IPS DF 6.9 (cell line): Measurements from ENCODE around the gene SAMD8.
"Not testable (repeated sequence)": the region's sequence is repeated elsewhere in the genome, so short reads cannot be mapped to it uniquely, and the experiment has no call there.

ENCODE experiments used
- DNase-seq: peaks from one replicate; pipeline ENCODE4 v3.0.0-alpha.2; 2013; ENCODE audit warnings: low read depth, low spot score
- H3K27ac ChIP-seq: one replicate; pipeline ENCODE4 v1.5.1; 2013; ENCODE audit warnings: low read length, control low read depth
- H3K27me3 ChIP-seq: 2 replicates; pipeline ENCODE4 v1.6.1; 2013; ENCODE audit warnings: mild to moderate bottlenecking, low read length; ENCODE audit not compliant: control insufficient read depth, insufficient read depth
- H3K36me3 ChIP-seq: 2 replicates; pipeline ENCODE4 v1.6.1; 2013; ENCODE audit warnings: low read length; ENCODE audit not compliant: control insufficient read depth, insufficient read depth
- H3K4me1 ChIP-seq: 2 replicates; pipeline ENCODE4 v1.6.1; 2013; ENCODE audit warnings: low read length; ENCODE audit not compliant: control insufficient read depth, insufficient read depth
- H3K4me3 ChIP-seq: 2 replicates; pipeline ENCODE4 v1.5.1; 2013; ENCODE audit warnings: mild to moderate bottlenecking, low read length
- H3K9me3 ChIP-seq: 2 replicates; pipeline ENCODE4 v1.6.1; 2013; ENCODE audit warnings: low read length, inconsistent platforms; ENCODE audit not compliant: control insufficient read depth, insufficient read depth
- WGBS: extraction: QIAGEN DNeasy Blood & Tissue Kit; methylation state at CpG from one replicate; pipeline ENCODE4 v1.1.7; 2013; ENCODE audit warnings: mixed read lengths, missing lambda C conversion rate; ENCODE audit not compliant: insufficient read length, insufficient coverage; 5-methylcytosine and 5-hydroxymethylcytosine counted together

The SAMD8 gene

DNA sequence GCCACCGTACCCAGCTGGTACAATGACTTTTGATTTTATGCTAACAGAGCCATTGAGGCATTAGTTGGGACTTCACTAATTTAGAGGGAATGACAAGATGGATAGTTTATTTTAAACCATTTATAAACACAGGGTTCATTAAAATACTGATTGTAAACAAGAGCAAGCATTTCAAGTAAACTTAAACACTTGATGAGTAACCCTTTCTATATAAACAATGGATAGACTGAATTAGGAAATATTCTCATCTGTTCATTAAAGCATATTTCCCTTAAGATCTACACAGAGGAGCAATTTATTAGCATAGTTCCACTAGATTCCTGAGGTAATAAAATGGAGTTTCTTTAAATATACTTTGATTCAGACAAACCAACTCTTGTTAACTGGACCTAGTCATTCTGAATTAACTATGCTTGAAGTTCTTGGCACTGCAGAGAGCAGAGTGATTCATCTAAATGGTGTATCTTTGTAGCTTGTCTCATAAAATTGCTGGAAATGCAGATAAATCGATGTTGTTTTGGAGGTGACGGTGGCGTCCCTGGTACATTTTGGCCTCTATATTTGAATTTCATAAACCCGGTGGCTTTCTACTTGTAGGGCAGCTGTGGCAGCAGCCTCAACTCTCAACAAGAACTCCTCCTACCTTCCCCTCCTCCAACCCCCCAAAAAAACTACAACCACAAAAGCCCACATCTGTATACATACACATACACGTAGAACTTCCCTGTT lies 83.7 kb downstream of the SAMD8 start:
- DNase-seq, result no peak
- no peaks in the 10 kb centered on the region for H3K27me3 ChIP-seq

DNA sequence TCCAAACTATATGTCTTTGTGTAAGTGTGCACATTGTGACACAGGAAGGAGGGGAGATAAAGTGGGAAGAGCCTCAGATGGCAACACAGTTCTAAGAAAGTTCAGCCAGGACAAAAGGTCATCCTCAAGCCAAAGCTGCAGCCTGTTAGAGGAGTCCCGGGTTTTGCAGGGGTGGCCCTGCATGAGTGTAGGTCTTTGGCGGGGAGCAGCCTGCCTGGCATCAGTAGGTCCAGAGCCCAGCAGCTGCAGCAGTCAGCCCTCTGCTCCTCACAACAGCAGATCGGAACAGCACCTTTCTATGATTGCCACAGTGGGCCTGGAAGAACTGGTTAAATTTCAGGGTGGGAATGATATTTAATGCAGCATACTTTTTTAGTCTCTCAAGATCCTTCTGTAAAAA lies 85.6 kb downstream of the SAMD8 start:
- H3K9me3 ChIP-seq, result no peaks in the 10 kb centered on the region
- H3K27ac ChIP-seq, result no peak overlapping the region
- H3K27me3 ChIP-seq, result no peaks in the 10 kb centered on the region
- no peaks in the 10 kb centered on the region for H3K36me3 ChIP-seq
- no peak overlapping the region for H3K4me3 ChIP-seq
- no CpG with 5 or more reads among the region's 3 CpGs for WGBS
- no peak for DNase-seq
- no peaks in the 10 kb centered on the region for H3K4me1 ChIP-seq

More for the DNA sequence above, 83.7 kb downstream of the SAMD8 start:
- H3K27ac ChIP-seq, result no peak overlapping the region
- no peaks in the 10 kb centered on the region for H3K9me3 ChIP-seq
- H3K4me3 ChIP-seq, result no peak overlapping the region
- H3K4me1 ChIP-seq, result no peaks in the 10 kb centered on the region
- no peaks in the 10 kb centered on the region for H3K36me3 ChIP-seq
- 100% methylated on average over 1 of the region's 6 CpGs for WGBS

DNA sequence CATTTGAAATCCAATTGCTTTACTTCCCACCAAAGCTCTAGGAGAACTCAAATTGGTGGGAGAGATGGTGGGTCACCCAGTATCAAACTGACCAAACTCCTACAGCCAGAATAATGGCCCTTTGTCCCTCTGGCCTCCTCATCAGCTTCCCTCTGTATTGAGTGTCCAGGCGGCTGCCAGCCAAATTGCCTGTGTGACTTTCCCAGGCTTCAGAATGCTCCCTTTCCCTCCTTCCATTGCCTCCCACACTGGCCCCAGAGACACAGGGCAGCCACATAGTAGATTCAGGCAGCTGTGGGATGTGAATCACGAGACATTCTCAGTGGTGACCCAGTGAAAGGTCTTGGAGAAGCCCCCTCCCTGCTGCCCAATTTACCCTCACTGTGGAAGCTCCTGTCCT lies 86.5 kb downstream of the SAMD8 start:
- no CpG with 5 or more reads among the region's 2 CpGs for WGBS
- no peak for DNase-seq
- Histone ChIP-seq H3K9me3 (no peaks in the 10 kb centered on the region), H3K36me3 (no peaks in the 10 kb centered on the region), H3K4me1 (no peaks in the 10 kb centered on the region), H3K27ac (no peak overlapping the region), H3K4me3 (no peak overlapping the region), H3K27me3 (no peaks in the 10 kb centered on the region)

DNA sequence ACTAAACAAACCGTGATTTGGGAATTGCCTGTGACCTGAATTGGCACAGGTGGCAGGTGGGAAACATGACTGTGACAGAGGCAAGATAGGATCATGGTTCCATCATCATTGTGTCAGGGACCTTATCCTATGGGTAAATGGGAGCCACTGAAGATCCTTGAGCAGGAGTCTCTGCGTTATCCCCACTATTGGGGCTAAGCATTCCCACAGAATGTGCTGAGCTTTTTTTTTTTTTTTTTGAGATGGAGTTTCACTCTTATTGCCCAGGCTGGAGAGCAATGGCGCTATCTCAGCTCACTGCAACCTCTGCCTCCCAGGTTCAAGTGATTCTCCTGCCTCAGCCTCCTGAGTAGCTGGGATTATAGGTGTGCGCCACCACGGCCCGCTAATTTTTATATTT lies 88.5 kb downstream of the SAMD8 start:
- no CpG with 5 or more reads among the region's 6 CpGs for WGBS
- not testable (repeated sequence) for H3K9me3 ChIP-seq, H3K4me3 ChIP-seq, H3K27me3 ChIP-seq, H3K36me3 ChIP-seq, DNase-seq, H3K27ac ChIP-seq, H3K4me1 ChIP-seq

DNA sequence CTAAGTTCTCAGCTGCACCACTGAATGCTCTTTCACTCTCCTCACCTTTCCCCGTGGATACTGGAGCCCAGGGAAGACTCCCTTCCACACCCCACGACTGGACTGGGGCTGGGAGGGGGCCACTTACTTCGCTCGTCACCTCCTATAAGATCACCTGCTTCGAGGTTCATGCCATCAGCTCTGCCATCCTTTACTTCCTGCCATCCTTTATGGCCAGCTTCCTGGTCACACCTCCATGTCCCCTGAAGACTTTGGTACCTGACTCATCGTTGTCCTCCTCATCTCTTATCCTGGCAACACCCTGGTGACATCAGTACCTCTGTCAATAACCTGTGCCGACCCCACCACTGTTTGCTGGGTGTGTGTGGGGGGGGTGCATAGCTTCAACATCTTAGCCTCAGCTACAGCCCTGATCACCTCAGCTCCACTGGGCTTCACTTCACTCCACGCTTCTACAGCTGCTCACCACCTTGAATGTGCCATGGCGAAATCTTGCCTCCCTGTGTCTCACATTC lies 90.4 kb downstream of the SAMD8 start:
- H3K27ac ChIP-seq, result no peak overlapping the region
- H3K27me3 ChIP-seq, result no peaks in the 10 kb centered on the region
- H3K36me3 ChIP-seq, result no peaks in the 10 kb centered on the region
- no peak overlapping the region for H3K4me3 ChIP-seq
- no CpG with 5 or more reads among the region's 9 CpGs for WGBS
- no peaks in the 10 kb centered on the region for H3K4me1 ChIP-seq
- no peak for DNase-seq
- no peaks in the 10 kb centered on the region for H3K9me3 ChIP-seq

DNA sequence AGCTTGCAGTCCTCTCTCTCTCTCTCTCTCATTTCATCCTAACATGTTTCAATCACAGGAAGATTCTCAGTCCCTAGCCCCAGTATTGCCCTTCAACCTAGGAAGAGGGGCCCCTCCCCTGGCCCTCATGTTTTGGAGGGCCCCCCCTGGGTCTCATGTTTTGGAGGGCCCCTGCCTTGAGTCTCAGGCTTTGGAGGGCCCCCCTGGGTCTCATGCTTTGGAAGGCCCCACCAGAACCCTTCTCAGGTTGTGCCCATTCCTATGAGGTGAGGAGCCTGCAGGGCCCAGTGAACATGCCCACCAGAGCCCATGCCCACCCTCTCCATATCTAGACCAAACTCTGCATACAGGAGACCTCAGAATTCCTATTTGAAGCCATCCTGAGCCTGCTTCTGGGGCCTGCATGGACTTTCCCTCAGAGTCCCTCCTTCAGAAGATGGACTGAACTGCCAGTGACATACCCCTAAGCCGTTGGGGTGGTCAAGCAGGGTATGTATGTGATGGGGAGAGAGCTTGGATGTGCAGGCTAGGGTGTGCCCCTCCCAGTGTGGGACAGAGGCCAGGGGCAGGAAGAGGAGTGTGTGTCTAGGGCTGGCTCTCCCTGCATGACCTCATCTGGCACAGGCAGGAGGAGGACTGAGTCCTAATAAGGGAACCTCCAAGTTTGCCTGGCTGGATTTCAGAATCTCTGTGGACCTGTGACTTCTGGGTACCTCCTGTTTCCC lies 91.0 kb downstream of the SAMD8 start:
- H3K36me3 ChIP-seq, result no peaks in the 10 kb centered on the region
- 0 out of 2 replicates have a peak, but pooled peaks cover 1% of the 10 kb centered on the region for H3K4me1 ChIP-seq
- no peak for DNase-seq
- no peaks in the 10 kb centered on the region for H3K27me3 ChIP-seq
- H3K4me3 ChIP-seq, result no peak overlapping the region
- H3K27ac ChIP-seq, result no peak overlapping the region
- H3K9me3 ChIP-seq, result no peaks in the 10 kb centered on the region
- no CpG with 5 or more reads among the region's 1 CpG for WGBS

DNA sequence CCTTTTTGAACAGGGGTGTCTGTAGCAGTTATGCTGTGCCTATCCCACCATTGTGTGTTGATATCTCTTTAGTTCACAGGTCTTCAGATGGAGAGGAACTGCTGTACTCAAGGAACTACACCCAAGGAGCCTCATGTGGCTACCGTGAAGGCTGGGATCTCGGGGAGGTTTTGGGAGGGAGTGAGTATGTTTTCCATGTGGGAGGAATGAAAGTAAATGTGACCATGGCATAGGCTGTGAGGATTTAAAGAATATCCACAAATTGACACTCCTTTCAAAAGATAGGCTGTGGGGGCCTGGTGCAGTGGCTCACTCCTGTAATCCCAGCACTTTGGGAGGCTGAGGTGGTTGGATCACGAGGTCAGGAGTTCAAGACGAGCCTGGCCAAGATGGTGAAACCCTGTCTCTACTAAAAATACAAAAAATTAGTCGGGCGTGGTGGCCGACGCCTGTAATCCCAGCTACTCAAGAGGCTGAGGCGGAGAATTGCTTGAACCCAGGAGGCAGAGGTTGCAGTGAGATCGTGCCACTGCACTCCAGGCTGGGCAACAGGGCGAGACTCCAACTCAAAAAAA lies 91.7 kb downstream of the SAMD8 start:
- no CpG with 5 or more reads among the region's 11 CpGs for WGBS

DNA sequence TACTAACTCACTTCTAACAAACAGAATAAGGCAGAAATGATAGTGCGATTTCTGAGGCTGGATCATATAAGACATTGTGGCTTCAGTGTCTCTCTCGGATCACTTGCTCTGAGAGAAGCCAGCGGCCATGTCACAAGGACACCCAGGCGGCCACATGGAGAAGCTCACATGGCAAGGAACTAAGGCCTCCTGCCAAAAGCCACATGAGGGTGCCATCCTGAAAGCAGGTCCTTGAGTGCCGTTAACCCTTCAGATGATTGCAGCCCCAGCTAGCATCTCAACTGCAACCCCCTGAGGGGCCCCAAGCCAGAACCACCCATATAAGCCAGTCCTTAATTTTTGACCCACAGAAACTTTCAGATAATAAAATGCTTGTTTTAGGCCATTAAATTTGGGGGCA lies 92.3 kb downstream of the SAMD8 start:
- no peak overlapping the region for H3K4me3 ChIP-seq
- DNase-seq, result no peak
- WGBS, result no CpG with 5 or more reads among the region's 5 CpGs
- no peaks in the 10 kb centered on the region for H3K27me3 ChIP-seq
- H3K36me3 ChIP-seq, result no peaks in the 10 kb centered on the region
- peaks cover 6% of the 10 kb centered on the region; the same call in 1 of the 2 replicates for H3K4me1 ChIP-seq
- H3K9me3 ChIP-seq, result no peaks in the 10 kb centered on the region
- H3K27ac ChIP-seq, result no peak overlapping the region

More for the DNA sequence above, 91.7 kb downstream of the SAMD8 start:
- not testable (repeated sequence) for H3K27me3 ChIP-seq, H3K4me1 ChIP-seq, H3K27ac ChIP-seq, DNase-seq, H3K4me3 ChIP-seq, H3K36me3 ChIP-seq, H3K9me3 ChIP-seq

DNA sequence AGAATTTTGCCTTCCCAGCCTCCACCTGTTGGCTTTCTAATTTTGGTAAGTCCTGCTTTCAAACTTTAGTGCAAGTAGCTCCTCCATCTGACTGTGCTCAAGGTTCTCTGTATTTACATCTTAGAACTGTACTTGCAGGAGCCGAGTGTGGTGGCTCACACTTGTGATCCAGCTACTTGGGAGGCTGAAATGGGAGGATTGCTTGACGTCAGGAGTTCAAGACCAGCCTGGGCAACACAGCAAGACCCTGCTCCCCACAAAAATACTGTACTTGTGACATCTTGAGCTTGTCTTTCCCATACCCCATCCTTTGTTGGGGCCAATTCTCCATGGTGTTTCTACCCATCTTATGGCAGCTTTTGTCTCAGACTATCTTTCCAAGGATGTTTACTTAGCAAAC lies 94.5 kb downstream of the SAMD8 start:
- Histone ChIP-seq H3K27ac (no peak overlapping the region), H3K36me3 (no peaks in the 10 kb centered on the region), H3K9me3 (no peaks in the 10 kb centered on the region), H3K4me1 (peaks cover 9% of the 10 kb centered on the region; the same call in 1 of the 2 replicates), H3K27me3 (no peaks in the 10 kb centered on the region), H3K4me3 (no peak overlapping the region)
- WGBS, result no CpG with 5 or more reads among the region's 2 CpGs
- no peak for DNase-seq

DNA sequence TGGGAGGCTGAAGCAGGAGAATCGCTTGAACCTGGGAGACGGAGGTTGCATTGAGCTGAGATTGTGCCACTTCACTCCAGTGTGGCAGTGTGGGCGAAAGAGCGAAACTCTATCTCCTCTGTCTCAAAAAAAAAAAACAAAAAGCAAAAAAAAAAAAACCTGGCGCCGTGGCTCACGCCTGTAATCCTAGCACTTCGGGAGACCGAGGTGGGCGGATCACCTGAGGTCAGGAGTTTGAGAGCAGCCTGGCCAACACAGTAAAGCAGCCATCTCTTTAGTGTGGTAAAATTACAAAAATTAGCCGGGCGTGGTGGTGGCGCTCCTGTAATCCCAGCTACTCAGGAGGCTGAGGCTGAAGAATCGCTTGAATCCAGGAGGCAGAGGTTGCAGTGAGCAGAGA lies 95.2 kb downstream of the SAMD8 start:
- no CpG with 5 or more reads among the region's 14 CpGs for WGBS
- not testable (repeated sequence) for H3K27ac ChIP-seq, DNase-seq, H3K4me1 ChIP-seq, H3K36me3 ChIP-seq, H3K27me3 ChIP-seq, H3K9me3 ChIP-seq, H3K4me3 ChIP-seq
